Measurements from ENCODE around the gene CNGB1.
"Not testable (repeated sequence)": the region's sequence is repeated elsewhere in the genome, so short reads cannot be mapped to it uniquely, and the experiment has no call there.

DNA sequence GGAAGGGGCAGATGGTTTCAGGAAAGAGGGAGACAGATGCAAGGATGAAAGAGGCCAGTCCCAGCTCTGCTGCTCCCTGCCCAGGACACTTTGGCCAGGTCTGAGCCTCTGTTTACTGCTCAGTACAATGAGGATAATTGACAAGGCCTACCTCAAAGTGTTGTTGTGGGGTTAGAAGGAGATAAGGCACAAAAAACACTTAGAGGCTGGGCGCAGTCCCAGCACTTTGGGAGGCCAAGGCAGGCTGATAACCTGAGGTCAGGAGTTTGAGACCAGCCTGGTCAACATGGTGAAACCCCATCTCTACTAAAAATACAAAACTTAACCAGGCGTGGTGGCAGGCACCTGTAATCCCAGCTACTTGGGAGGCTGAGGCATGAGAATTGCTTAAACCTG is 7.1 kb upstream of the CNGB1 start:
- not testable (repeated sequence) for TF ChIP-seq CTCF (IDR thresholded peaks at IDR 0.05; ENCODE audit: borderline replicate concordance, extremely low read depth, low read length, poor library complexity, severe bottlenecking); EZH2 (IDR thresholded peaks at IDR 0.05; ENCODE audit: borderline replicate concordance, low read depth, low read length, severe bottlenecking)

Measured in DND-41 (cell line).